GM10266 (cell line): ENCODE measurements around the gene ACTG2.

Experiments used
- DNase-seq: peaks from one replicate; pipeline ENCODE4 v3.0.0; 2012; ENCODE audit errors: extremely low spot score
- CTCF ChIP-seq: IDR thresholded peaks from 2 replicates; pipeline ENCODE4 v1.5.1; 2012; ENCODE audit warnings: mild to moderate bottlenecking, low read depth; ENCODE audit not compliant: control insufficient read depth, insufficient read depth; ENCODE audit errors: missing control alignments

The ACTG2 gene

GRCh38 chr2:73930386-73930785 is 37.6 kb downstream of the ACTG2 start:
- DNase-seq = no peak
- TF ChIP-seq CTCF = no peak

- TF ChIP-seq CTCF = no peak
- DNase-seq = no peak
Observed at GRCh38 chr2:73931531-73932500, 39.0 kb downstream of the ACTG2 start.

- TF ChIP-seq CTCF = no peak
- DNase-seq = no peak
Observed at GRCh38 chr2:73933194-73933593, 40.4 kb downstream of the ACTG2 start.

- no peak for TF ChIP-seq CTCF
- no peak for DNase-seq
Observed at GRCh38 chr2:73935641-73936040, 42.8 kb downstream of the ACTG2 start.

- DNase-seq = no peak
- no peak for TF ChIP-seq CTCF
Observed at GRCh38 chr2:73937103-73937885, 44.5 kb downstream of the ACTG2 start.

- TF ChIP-seq CTCF = no peak
Observed at GRCh38 chr2:73937899-73938298, 45.1 kb downstream of the ACTG2 start.

More at GRCh38 chr2:73937899-73938298, 45.1 kb downstream of the ACTG2 start:
- DNase-seq = no peak
